H1 (cell line): ENCODE results near the gene MTMR2. TPM values are rescaled to one million over a fixed set of nuclear protein-coding genes. Genes with fewer than 3 reads are reported as not detected.

Source experiments
- ASH2L ChIP-seq: fragments of 200-600, 300-600 bp; sonication (generic); IDR thresholded peaks from one replicate; pipeline ENCODE4 v1.7.1; 2017; ENCODE audit warnings: low read length
- FOSL1 ChIP-seq: IDR thresholded peaks from 2 replicates; pipeline ENCODE4 v1.6.1; 2011; ENCODE audit warnings: mild to moderate bottlenecking, low read depth, low read length, moderate library complexity; ENCODE audit not compliant: insufficient read depth
- JUND ChIP-seq: IDR thresholded peaks from 2 replicates; pipeline ENCODE4 v1.6.1; 2011; ENCODE audit warnings: mild to moderate bottlenecking, improper control_type of control experiment, low read length
- PHF8 ChIP-seq: fragments of 200-600 bp; sonication (generic); conservative IDR thresholded peaks from 2 replicates; pipeline ENCODE4 v1.7.1; 2012; ENCODE audit warnings: low read depth, mild to moderate bottlenecking, inconsistent platforms, low read length, moderate library complexity
- POLR2AphosphoS5 ChIP-seq: IDR thresholded peaks from 2 replicates; pipeline ENCODE4 v1.6.1; 2011; ENCODE audit warnings: low read depth, low read length
- SIX5 ChIP-seq: IDR thresholded peaks from 2 replicates; pipeline ENCODE4 v1.6.1; 2011; ENCODE audit warnings: mild to moderate bottlenecking, low read depth, low read length
- TBP ChIP-seq: IDR thresholded peaks from 2 replicates; pipeline ENCODE4 v1.6.1; 2011; ENCODE audit warnings: low read depth, low read length, improper control_type of control experiment
- polyA plus RNA-seq, 7 experiments: library from polyadenylated mRNA; depleted of rRNA in 3 of 7; stranded (reverse) in 5 of 7; unstranded in 2 of 7; fragments of >200 nt in 5 of 7; fragments of 200-250 nt in 2 of 7; gene quantifications; 1 replicate in 5 of 7; 2 replicates in 1 of 7; 4 replicates in 1 of 7; pipeline versions ENCODE4 v1.2.1 to v1.2.3, GENCODE V29; 2011 to 2013; ENCODE audit warnings: missing spikeins in 2 of 7, mixed read lengths in 2 of 7
- total RNA-seq: library from RNA; stranded (reverse); fragmentation: NEBNext Ultra II Directional; extraction: Animal tissue kit (Norgen Biotek cat#: 25700); gene quantifications from 2 replicates; pipeline ENCODE4 v1.2.1, GENCODE V29; 2021
- TF ChIP-seq, protein P1 (sequence below): fragments of 300-600 bp; sonication (generic); IDR thresholded peaks from 2 replicates; pipeline ENCODE4 v1.7.1; 2012; ENCODE audit warnings: low read length, moderate library complexity, mild to moderate bottlenecking, inconsistent platforms; ENCODE audit not compliant: insufficient replicate concordance
- TF ChIP-seq, protein P2 (sequence below): IDR thresholded peaks from 2 replicates; pipeline ENCODE4 v1.6.1; 2011; ENCODE audit warnings: low read length, improper control_type of control experiment

The MTMR2 gene
- total and polyA plus RNA-seq, 2 of the 8 experiments (the other 6 are each of a cell fraction or from before 2014, with no cell fraction given), result 16.7 to 52.9 TPM

DNA sequence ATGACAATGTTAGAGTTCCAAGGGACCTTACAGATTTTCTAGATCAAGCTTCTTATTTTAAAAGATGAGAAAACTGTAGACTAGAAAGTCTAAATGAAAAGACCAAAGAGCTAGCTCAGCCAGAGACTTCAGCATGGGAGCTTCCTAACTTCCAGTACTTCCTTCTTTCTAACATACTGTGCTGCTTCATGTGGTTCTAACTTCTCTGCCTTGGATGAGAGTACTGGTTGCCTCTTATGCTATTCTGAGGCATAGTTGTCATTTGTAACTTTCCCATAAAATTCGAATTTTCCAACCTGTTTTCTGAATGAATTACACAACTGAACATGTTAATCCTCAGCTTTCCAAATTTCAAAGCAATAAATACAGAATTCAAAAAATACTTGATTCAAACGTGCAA lies 1.8 kb downstream of the MTMR2 start (continued):
- TF ChIP-seq, protein P1, sequence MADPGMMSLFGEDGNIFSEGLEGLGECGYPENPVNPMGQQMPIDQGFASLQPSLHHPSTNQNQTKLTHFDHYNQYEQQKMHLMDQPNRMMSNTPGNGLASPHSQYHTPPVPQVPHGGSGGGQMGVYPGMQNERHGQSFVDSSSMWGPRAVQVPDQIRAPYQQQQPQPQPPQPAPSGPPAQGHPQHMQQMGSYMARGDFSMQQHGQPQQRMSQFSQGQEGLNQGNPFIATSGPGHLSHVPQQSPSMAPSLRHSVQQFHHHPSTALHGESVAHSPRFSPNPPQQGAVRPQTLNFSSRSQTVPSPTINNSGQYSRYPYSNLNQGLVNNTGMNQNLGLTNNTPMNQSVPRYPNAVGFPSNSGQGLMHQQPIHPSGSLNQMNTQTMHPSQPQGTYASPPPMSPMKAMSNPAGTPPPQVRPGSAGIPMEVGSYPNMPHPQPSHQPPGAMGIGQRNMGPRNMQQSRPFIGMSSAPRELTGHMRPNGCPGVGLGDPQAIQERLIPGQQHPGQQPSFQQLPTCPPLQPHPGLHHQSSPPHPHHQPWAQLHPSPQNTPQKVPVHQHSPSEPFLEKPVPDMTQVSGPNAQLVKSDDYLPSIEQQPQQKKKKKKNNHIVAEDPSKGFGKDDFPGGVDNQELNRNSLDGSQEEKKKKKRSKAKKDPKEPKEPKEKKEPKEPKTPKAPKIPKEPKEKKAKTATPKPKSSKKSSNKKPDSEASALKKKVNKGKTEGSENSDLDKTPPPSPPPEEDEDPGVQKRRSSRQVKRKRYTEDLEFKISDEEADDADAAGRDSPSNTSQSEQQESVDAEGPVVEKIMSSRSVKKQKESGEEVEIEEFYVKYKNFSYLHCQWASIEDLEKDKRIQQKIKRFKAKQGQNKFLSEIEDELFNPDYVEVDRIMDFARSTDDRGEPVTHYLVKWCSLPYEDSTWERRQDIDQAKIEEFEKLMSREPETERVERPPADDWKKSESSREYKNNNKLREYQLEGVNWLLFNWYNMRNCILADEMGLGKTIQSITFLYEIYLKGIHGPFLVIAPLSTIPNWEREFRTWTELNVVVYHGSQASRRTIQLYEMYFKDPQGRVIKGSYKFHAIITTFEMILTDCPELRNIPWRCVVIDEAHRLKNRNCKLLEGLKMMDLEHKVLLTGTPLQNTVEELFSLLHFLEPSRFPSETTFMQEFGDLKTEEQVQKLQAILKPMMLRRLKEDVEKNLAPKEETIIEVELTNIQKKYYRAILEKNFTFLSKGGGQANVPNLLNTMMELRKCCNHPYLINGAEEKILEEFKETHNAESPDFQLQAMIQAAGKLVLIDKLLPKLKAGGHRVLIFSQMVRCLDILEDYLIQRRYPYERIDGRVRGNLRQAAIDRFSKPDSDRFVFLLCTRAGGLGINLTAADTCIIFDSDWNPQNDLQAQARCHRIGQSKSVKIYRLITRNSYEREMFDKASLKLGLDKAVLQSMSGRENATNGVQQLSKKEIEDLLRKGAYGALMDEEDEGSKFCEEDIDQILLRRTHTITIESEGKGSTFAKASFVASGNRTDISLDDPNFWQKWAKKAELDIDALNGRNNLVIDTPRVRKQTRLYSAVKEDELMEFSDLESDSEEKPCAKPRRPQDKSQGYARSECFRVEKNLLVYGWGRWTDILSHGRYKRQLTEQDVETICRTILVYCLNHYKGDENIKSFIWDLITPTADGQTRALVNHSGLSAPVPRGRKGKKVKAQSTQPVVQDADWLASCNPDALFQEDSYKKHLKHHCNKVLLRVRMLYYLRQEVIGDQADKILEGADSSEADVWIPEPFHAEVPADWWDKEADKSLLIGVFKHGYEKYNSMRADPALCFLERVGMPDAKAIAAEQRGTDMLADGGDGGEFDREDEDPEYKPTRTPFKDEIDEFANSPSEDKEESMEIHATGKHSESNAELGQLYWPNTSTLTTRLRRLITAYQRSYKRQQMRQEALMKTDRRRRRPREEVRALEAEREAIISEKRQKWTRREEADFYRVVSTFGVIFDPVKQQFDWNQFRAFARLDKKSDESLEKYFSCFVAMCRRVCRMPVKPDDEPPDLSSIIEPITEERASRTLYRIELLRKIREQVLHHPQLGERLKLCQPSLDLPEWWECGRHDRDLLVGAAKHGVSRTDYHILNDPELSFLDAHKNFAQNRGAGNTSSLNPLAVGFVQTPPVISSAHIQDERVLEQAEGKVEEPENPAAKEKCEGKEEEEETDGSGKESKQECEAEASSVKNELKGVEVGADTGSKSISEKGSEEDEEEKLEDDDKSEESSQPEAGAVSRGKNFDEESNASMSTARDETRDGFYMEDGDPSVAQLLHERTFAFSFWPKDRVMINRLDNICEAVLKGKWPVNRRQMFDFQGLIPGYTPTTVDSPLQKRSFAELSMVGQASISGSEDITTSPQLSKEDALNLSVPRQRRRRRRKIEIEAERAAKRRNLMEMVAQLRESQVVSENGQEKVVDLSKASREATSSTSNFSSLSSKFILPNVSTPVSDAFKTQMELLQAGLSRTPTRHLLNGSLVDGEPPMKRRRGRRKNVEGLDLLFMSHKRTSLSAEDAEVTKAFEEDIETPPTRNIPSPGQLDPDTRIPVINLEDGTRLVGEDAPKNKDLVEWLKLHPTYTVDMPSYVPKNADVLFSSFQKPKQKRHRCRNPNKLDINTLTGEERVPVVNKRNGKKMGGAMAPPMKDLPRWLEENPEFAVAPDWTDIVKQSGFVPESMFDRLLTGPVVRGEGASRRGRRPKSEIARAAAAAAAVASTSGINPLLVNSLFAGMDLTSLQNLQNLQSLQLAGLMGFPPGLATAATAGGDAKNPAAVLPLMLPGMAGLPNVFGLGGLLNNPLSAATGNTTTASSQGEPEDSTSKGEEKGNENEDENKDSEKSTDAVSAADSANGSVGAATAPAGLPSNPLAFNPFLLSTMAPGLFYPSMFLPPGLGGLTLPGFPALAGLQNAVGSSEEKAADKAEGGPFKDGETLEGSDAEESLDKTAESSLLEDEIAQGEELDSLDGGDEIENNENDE, result no peak
- no peak for TF ChIP-seq PHF8
- no peak for TF ChIP-seq TBP
- TF ChIP-seq, protein P2, sequence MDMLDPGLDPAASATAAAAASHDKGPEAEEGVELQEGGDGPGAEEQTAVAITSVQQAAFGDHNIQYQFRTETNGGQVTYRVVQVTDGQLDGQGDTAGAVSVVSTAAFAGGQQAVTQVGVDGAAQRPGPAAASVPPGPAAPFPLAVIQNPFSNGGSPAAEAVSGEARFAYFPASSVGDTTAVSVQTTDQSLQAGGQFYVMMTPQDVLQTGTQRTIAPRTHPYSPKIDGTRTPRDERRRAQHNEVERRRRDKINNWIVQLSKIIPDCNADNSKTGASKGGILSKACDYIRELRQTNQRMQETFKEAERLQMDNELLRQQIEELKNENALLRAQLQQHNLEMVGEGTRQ, result no peak
- no peak for TF ChIP-seq JUND
- TF ChIP-seq SIX5, result no peak
- TF ChIP-seq POLR2AphosphoS5, result no peak
- no peak for TF ChIP-seq FOSL1
- no peak for TF ChIP-seq ASH2L
